Uterus (tissue), 4 donors: ENCODE results near the gene THAP5. TPM values are rescaled to one million over a fixed set of nuclear protein-coding genes. Genes with fewer than 3 reads are reported as not detected.

Experiments
- DNase-seq, 2 donors: peaks; one replicate each; pipeline ENCODE4 v3.0.0-alpha.2; 2019 to 2020
- H3K27ac ChIP-seq, 2 donors: fragments of 200-600 bp; sonication (generic); 1 replicate in 1 of 2; 2 replicates in 1 of 2; pipeline ENCODE4 v1.5.1; 2016 to 2018
- H3K27me3 ChIP-seq, 2 donors: fragments of 200-600 bp; sonication (generic); one replicate each; pipeline ENCODE4 v1.5.1; 2018 to 2019; ENCODE audit warnings: control low read depth in 1 of 2
- H3K36me3 ChIP-seq, 2 donors: fragments of 200-600 bp; sonication (generic); one replicate each; pipeline ENCODE4 v1.5.1; 2019; ENCODE audit warnings: control low read depth in 1 of 2
- H3K4me1 ChIP-seq, 2 donors: fragments of 200-600 bp; sonication (generic); one replicate each; pipeline ENCODE4 v1.5.1; 2018 to 2019; ENCODE audit warnings: control low read depth in 1 of 2
- H3K4me3 ChIP-seq, 2 donors: fragments of 200-600 bp; sonication (generic); 1 replicate in 1 of 2; 2 replicates in 1 of 2; pipeline ENCODE4 v1.5.1; 2018 to 2019; ENCODE audit warnings: mild to moderate bottlenecking in 1 of 2
- H3K9me3 ChIP-seq, 2 donors: fragments of 200-600 bp; sonication (generic); one replicate each; pipeline ENCODE4 v1.5.1; 2019; ENCODE audit warnings: control low read depth in 1 of 2
- POLR2A ChIP-seq, 2 donors: fragments of 450-650 bp; IDR thresholded peaks; one replicate each; pipeline ENCODE4 v1.6.1; 2016; ENCODE audit warnings: antibody characterized with exemption in 2 of 2, mild to moderate bottlenecking in 1 of 2, moderate library complexity in 1 of 2
- intact Hi-C: fragments of 100-400 bp; cut with DNase I; formaldehyde crosslinking; loops from one replicate; pipeline ENCODE4 v1.15.1; 2023; ENCODE audit warnings: low total_unique reads
- total RNA-seq, 4 donors: library from RNA; depleted of rRNA in 3 of 4; stranded (reverse); fragments of >200 nt in 3 of 4; gene quantifications; one replicate each; pipeline versions ENCODE4 v1.1.0 to v1.2.4, GENCODE V29; 2014 to 2023
- TF ChIP-seq, protein P1 (sequence below), 4 experiments: fragments of 200-600 bp in 2 of 4; fragments of 450-650 bp in 2 of 4; sonication (generic) in 2 of 4; IDR thresholded peaks; one replicate each; pipeline ENCODE4 v1.5.1; 2016 to 2019; ENCODE audit warnings: antibody characterized with exemption in 4 of 4, mild to moderate bottlenecking in 2 of 4, moderate library complexity in 1 of 4
- donor health status: DM: yes; HTN: yes; CAD: no.

Gene THAP5
- total RNA-seq, 4 donors from 2014 or later: 21.0 to 55.6 (median 45.6) TPM

DNA sequence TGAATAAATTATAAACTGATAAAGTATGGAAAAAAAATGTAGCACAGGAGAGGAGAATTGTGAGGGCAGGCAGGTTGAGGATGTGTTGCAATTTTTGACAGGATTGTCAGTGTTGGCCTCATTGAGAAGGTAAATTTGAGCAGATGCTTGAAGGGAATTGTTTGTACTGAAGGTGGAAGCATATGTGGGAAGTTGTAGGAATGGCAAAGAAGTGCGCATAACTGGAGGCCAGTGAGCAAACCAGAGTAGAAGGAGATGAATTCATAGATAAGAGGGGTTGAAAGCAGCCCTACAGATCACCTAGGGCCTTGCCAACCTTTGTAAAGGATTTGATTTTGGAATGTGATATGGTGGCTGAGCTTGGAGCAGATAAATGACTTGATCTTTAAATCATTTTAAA lies 6.6 kb upstream of the THAP5 start:
- no peaks in the 10 kb centered on the region for H3K9me3 ChIP-seq
- H3K4me1 ChIP-seq: no peaks in the 10 kb centered on the region
- intact Hi-C loops: no loop called here
- H3K27me3 ChIP-seq: no peaks in the 10 kb centered on the region
- H3K4me3 ChIP-seq: no peak overlapping the region
- no peak overlapping the region for H3K27ac ChIP-seq
- DNase-seq: no peak
- peaks cover 0 to 2% of the 10 kb centered on the region in 2 donors for H3K36me3 ChIP-seq
- TF ChIP-seq, protein P1, sequence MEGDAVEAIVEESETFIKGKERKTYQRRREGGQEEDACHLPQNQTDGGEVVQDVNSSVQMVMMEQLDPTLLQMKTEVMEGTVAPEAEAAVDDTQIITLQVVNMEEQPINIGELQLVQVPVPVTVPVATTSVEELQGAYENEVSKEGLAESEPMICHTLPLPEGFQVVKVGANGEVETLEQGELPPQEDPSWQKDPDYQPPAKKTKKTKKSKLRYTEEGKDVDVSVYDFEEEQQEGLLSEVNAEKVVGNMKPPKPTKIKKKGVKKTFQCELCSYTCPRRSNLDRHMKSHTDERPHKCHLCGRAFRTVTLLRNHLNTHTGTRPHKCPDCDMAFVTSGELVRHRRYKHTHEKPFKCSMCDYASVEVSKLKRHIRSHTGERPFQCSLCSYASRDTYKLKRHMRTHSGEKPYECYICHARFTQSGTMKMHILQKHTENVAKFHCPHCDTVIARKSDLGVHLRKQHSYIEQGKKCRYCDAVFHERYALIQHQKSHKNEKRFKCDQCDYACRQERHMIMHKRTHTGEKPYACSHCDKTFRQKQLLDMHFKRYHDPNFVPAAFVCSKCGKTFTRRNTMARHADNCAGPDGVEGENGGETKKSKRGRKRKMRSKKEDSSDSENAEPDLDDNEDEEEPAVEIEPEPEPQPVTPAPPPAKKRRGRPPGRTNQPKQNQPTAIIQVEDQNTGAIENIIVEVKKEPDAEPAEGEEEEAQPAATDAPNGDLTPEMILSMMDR (IDR thresholded peaks at IDR 0.05): no peak
- no peak for TF ChIP-seq POLR2A (IDR thresholded peaks at IDR 0.05)

DNA sequence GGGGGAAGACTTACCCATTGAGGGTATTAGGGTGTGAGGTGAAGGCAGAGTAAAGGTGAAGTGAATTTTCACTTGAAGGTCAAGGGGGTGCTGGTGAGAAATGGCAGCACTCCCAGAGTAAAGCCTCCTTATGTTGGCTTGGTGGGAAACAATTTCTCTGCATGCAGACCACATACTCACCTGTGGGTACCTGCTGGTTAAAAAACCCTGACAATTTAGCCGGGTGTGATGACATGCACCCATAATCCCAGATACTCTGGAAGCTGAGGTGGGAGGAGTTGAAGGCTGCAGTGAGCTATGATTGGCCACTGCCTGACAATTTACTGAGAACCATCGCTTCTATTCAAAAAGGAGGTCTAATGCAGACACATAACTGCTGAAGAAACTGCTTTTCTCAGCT lies 5.7 kb upstream of the THAP5 start:
- no peaks in the 10 kb centered on the region for H3K4me1 ChIP-seq
- H3K4me3 ChIP-seq: no peak overlapping the region
- DNase-seq: no peak
- H3K9me3 ChIP-seq: no peaks in the 10 kb centered on the region
- peaks cover 0 to 2% of the 10 kb centered on the region in 2 donors for H3K36me3 ChIP-seq
- no peak overlapping the region for H3K27ac ChIP-seq
- TF ChIP-seq, protein P1 (IDR thresholded peaks at IDR 0.05): no peak
- TF ChIP-seq POLR2A (IDR thresholded peaks at IDR 0.05): no peak
- intact Hi-C loops: no loop called here
- H3K27me3 ChIP-seq: no peaks in the 10 kb centered on the region

DNA sequence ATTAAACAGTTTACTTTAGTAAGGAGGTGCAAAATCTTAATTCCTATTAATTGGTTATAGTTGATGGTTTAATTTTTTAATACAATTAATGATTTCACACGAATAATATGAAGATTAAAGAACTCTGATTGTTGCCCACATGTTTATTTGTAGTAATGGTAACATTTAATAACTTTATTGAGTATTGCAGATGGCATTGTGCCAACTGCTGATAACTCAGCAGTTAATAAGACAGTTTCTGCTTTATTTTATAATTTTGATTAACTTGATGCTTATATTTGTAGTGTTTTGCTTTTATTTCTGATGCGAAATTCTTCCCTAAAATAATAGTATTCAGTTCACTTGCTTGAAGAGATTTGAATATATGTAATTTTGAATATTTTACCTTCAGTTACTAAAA lies 3.0 kb upstream of the THAP5 start:
- H3K27ac ChIP-seq: no peak overlapping the region
- intact Hi-C loops: no loop called here
- H3K9me3 ChIP-seq: no peaks in the 10 kb centered on the region
- H3K36me3 ChIP-seq: peaks cover 0 to 2% of the 10 kb centered on the region in 2 donors
- no peaks in the 10 kb centered on the region for H3K4me1 ChIP-seq
- TF ChIP-seq, protein P1 (IDR thresholded peaks at IDR 0.05): no peak
- TF ChIP-seq POLR2A (IDR thresholded peaks at IDR 0.05): no peak
- no peak for DNase-seq
- no peaks in the 10 kb centered on the region for H3K27me3 ChIP-seq
- no peak overlapping the region for H3K4me3 ChIP-seq

DNA sequence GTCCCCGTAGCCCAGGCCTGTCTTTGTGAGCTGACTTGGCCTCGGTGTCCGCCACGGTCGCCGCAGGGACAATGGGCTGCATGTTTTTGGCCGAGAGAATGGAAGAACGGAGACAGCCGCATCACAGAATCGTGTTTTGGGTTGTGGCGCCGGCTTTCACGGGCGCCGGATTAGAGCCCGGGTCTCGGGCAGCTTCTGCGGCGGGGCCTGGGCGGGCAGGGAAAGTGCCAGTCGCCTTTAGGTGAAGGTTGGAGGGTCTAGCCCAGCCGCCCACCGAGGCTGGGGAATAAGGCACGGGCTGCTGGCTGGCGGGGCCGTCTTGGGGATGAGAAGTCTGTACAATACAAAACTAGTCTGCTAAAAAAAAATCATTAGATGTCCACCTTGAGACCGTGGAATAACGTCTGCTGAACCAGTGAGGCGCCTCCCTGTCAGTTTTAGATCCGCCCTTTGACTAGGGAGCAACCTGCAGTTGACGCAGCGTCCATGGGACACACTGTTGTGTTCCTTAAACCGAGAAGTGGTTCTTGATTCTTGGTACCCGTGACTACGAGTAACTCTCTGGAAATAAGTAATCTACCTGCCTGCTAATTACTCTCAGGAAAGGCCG lies 745 bp upstream of the THAP5 start:
- Histone ChIP-seq H3K27me3 (no peaks in the 10 kb centered on the region), H3K4me3 (peak overlapping the region; percentile 81 to 98), H3K27ac (peak overlapping the region; percentile 91 to 92), H3K36me3 (peaks cover 0 to 2% of the 10 kb centered on the region in 2 donors), H3K4me1 (no peaks in the 10 kb centered on the region), H3K9me3 (peaks cover 0 to under 1% of the 10 kb centered on the region in 2 donors)
- DNase-seq: peak in 1 of 2 donors; percentile 29
- TF ChIP-seq, protein P1 (IDR thresholded peaks at IDR 0.05): no peak
- no peak for TF ChIP-seq POLR2A (IDR thresholded peaks at IDR 0.05)
- intact Hi-C loops: no loop called here

DNA sequence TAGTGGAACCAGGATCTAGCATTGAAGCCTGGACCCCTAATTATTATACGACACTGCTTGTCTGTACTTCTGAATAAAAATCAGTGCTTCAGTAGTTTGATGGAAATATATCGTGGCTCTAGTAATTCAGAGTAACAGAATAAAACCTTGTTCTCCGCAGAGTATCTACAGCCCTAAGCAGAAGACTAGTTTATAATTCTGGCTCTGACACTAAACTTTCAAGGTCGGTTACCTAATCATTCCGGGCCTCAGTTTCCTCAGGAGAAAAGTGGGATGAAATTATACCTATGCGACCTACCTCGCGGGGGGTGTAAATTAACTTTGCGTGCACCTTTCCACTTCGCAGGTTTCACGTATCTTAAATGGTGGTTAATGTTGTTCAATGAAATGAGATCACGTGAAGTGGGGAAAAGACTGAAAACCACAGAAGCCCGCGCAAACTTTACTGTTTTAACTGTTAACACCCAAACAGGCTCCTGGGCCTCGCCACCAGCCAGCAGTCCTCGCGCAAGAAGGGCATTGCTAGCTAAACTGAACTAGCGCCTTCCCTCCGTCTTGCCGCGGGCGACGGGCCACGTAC lies 615 bp downstream of the THAP5 start:
- Histone ChIP-seq H3K27me3 (no peaks in the 10 kb centered on the region), H3K9me3 (peaks cover 0 to 5% of the 10 kb centered on the region in 2 donors), H3K36me3 (no peaks in the 10 kb centered on the region), H3K27ac (peak overlapping the region; percentile 91 to 92), H3K4me1 (no peaks in the 10 kb centered on the region), H3K4me3 (peak overlapping the region; percentile 81 to 98)
- no peak for TF ChIP-seq POLR2A (IDR thresholded peaks at IDR 0.05)
- TF ChIP-seq, protein P1 (IDR thresholded peaks at IDR 0.05): no peak
- intact Hi-C loops: no loop called here
- no peak for DNase-seq
